GM19395 (cell line): ENCODE data around the gene TEAD3.

ENCODE experiments used
- ATAC-seq: cut with Tn5 transposase; IDR thresholded peaks from one replicate; pipeline ENCODE4 v1.9.1; 2021; ENCODE audit warnings: mild to moderate bottlenecking, moderate library complexity; ENCODE audit not compliant: unreplicated experiment

Gene TEAD3

DNA sequence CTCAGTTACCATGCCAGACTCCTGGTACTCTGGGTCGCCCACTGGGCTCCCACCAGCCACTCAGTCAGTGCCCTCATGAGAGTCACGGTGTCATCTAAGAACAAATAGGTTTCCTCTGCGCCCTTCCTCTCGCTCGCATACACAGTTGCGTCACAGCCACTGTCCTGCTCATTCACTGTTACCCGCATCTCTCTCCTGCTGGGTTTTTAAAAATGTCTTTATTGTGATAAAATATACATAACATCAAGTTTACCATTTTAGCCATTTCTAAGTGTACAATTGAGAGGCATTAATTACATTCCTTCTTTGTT lies 4.0 kb downstream of the TEAD3 start:
- no peak for ATAC-seq

DNA sequence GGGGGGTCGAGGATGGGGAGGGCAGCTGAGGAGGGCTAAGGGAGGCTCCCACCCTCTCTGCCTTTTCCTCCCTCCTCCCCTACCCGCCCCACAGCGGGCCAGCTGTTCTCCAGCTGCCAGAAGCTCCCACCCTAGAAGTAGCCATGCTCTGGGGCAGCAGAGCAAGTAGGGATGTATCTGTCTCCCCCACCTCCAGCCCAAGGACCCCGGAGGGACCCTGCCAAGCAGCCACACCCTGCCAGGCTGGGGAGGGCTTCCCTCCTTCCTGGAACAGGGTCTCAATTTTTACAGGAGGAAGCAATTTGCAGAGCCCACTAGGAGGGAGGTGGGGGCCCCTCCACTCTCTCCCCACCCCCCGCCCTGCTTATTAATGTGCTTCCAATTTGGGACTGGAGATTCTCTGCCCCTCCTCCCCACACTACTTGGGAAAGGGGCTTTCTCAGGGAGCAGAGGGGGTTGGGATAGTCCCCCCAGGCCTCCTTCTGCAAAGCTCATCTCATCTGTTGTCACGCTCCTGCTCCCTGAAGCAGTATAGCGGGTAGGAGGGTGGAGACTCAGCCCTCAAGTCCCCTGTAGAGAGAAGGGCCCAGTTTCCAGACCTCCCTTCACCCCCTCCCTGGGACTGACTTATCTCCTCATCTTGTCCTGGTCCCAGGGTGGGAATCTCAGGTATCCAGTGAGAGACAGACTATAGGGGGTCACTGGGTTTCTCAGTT lies 4.5 kb downstream of the TEAD3 start:
- ATAC-seq, result no peak

- no peak for ATAC-seq
Measured at GRCh38 chr6:35491558-35492257, 5.2 kb downstream of the TEAD3 start.

- ATAC-seq, result no peak
Measured at GRCh38 chr6:35490821-35491557, 5.9 kb downstream of the TEAD3 start.

DNA sequence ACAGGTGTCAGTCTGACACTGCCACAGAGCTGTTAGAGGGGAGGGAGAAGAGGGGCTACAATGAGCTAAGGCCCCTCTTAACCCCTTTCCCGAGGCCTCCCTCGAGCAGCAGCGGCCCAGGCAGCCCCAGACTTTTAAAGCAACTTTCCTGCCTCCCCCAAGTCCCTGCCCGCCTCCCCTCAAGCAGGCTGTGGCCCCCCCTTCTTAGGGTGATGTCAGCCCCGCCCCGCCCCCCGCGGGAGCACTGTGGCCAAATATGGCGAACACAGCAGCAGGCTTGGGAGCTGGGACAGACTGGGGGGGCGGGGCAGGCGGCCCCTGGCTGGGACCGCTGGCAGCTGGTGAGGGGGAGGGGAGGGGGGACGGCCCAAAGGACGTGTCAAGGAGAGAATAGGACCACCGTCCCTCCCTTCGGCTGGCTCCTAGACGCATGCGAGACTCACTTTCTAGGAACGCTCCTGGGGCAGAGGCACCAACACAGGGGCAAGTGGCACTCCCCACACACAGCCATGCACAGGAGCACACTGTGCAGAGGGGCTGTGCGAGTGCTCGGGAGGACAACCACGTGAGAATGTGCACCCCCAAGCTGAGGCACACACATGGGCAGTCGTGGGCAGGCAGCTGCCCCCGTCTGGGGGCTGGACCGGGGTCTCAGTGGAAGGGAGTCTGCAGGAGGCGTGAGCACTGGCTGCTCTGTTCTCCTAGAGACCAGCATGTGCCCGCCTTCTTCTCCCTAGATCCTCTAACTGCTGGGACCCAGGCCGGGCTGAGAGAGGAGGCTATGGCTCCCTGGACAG lies 6.7 kb downstream of the TEAD3 start:
- no peak for ATAC-seq

GRCh38 chr6:35489066-35489465 lies 7.8 kb downstream of the TEAD3 start:
- ATAC-seq, result no peak

GRCh38 chr6:35488517-35488862 lies 8.4 kb downstream of the TEAD3 start:
- ATAC-seq, result no peak

DNA sequence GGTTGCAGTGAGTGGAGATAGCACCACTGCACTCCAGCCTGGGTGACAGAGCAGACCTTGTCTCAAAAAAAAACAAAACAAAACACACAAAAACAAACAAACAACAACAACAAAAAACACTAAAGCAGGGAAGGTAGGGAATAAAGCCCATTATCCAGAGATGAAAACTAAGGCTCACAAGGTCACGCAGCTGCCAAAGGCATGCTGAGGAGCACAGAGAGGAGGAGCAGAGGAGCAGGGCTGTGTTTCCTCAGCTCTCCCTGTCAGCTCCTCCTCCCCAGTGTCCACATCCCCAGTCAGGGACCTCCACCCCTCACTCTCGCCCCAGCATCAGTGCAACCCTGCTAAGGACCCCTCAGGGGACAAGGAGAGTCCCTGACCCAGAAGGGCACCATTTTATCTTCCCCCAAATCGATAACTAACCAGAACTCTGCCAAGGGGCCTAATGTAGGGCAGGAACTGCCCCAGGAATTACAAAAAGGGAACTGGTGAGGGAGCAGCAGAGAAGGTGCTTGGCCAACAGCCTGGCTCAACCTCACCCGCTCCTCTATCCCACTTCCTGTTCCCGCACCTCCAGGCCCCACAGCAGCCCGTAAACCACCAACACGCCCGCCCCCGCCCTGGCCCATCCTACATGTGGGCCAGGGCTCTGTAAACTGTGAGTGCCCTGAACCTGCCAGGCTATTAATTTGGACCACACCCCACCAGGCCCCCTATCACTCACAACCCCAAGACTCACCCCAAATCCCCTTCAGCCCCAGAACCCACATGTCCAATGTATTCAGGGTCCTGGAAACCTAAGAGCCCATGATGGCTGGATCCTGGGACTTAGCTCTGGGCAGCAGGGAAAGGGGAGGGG lies 9.0 kb downstream of the TEAD3 start:
- ATAC-seq, result no peak

GRCh38 chr6:35486005-35486925 lies 10.6 kb downstream of the TEAD3 start:
- no peak for ATAC-seq

GRCh38 chr6:35485402-35485877 lies 11.4 kb downstream of the TEAD3 start:
- ATAC-seq, result no peak

- no peak for ATAC-seq
Measured at GRCh38 chr6:35484921-35485392, 11.9 kb downstream of the TEAD3 start.

DNA sequence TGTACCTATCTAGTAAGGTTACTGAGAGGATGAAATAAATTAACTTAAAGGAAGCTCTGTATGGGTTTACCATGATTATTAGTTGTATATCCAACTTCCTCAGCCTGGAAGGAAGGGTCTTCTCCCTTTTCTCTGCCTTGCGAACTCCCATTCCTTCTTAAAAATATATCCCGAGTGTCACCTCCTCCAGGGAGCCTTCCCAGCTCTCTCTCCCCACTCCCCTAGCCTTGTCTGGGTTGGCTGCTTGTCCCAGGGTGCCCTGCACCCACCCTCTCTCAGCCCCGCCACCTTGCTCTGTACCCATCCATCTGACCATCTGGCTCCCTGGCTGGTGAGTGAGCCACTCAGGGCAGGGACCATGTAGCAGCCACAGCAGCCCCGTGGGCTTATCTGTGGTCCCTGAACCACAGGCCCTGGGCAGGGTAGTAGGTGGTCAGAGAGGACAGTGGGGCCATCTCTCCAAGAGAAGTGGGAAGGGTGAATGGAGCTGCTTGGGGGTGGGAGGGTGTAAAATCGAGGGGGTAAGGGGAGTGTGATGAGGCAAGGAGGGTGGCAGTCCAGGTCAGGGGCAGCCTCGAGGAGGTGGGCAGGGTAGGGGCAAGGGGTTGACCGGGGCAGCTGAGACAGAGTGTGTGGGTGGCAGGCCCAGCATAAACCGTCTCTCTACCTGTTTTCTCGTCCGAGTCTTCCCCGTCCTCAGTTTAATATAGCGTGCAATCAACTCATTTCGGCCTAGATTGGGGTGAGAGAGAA lies 12.8 kb downstream of the TEAD3 start:
- no peak for ATAC-seq

DNA sequence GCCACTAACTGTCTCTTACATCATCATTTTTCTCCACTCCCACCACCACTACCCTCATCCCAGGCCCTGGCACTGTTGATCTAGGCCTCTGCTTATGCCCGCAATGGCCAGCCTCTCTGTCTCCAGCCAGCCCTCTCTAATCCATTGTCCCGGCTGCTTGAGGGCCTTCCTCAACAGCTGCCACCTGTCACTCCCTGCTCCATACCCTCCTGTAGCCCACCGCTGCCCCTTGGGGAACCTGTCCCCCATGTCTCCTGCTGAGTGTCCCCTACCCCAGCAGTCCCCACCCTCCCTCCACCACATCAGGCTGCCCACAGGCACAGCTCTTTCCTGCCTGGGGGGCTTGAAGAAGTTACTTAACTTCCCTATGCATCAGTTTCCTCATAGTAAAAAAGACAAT lies 13.4 kb downstream of the TEAD3 start:
- ATAC-seq, result no peak

- ATAC-seq, result no peak
Measured at GRCh38 chr6:35483062-35483461, 13.8 kb downstream of the TEAD3 start.

- no peak for ATAC-seq
Measured at GRCh38 chr6:35481226-35481625, 15.7 kb downstream of the TEAD3 start.

- ATAC-seq, result no peak
Measured at GRCh38 chr6:35480176-35480575, 16.7 kb downstream of the TEAD3 start.

DNA sequence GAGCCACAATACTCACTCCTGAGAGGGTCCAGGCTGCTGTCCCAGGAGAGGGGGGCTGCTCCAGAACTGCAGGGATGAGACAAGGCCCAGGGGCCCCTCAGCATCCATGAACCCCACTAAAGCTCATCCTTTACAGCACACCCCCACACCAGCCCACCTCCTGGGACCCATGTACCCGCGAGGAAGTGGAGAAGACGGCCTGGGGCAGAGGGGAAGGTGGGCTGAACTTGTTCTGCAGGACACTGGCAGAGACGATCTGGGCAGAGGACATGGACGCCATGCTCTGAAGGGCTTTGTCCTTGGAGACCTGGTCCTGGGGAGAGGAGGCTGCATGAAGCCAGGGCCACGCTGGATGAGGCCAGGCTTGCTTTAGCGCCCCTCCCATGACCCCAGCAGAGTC lies 18.6 kb downstream of the TEAD3 start:
- ATAC-seq, result no peak

- no peak for ATAC-seq
Measured at GRCh38 chr6:35477551-35478179, 19.2 kb downstream of the TEAD3 start.
